Activated CD4-positive, alpha-beta T cell treated with anti-CD3 and anti-CD28 coated beads, Interleukin-10, Interleukin-2, amounts not matched to agents 100 ng/mL and 50 ng/mL, durations not matched to agents 16 hours and 8 hours (primary cell): ENCODE results near the gene UBAC2.
A peak's percentile ranks its signal among the peaks of the same experiment; 100 is the strongest.
"Not testable (repeated sequence)": the region's sequence is repeated elsewhere in the genome, so short reads cannot be mapped to it uniquely, and the experiment has no call there.

Source experiments
- DNase-seq: peaks from one replicate; pipeline ENCODE4 v3.0.0-alpha.2; 2020

UBAC2 gene

GRCh38 chr13:99185606-99186005, 15.0 kb upstream of the UBAC2 start:
- no peak for DNase-seq

- DNase-seq, result no peak
These were observed 10.3 kb upstream of the UBAC2 start for GRCh38 chr13:99190147-99190985.

- DNase-seq, result no peak
These were observed 9.2 kb upstream of the UBAC2 start for GRCh38 chr13:99191336-99191899.

- no peak for DNase-seq
These were observed 8.7 kb upstream of the UBAC2 start for GRCh38 chr13:99191900-99192399.

GRCh38 chr13:99192480-99192879, 8.2 kb upstream of the UBAC2 start:
- no peak for DNase-seq

- DNase-seq, result no peak
These were observed 7.5 kb upstream of the UBAC2 start for GRCh38 chr13:99193152-99193551.

- DNase-seq, result peak; percentile 31
These were observed 4.1 kb upstream of the UBAC2 start for GRCh38 chr13:99196466-99197116.

GRCh38 chr13:99197117-99197651, 3.5 kb upstream of the UBAC2 start:
- no peak for DNase-seq

GRCh38 chr13:99199541-99200431, 868 bp upstream of the UBAC2 start:
- no peak for DNase-seq

- peak; percentile 55 for DNase-seq
These were observed 3.2 kb downstream of the UBAC2 start for GRCh38 chr13:99203601-99204579.

- no peak for DNase-seq
These were observed 5.1 kb downstream of the UBAC2 start for GRCh38 chr13:99205621-99206220.

GRCh38 chr13:99206226-99206625, 5.6 kb downstream of the UBAC2 start:
- no peak for DNase-seq

- no peak for DNase-seq
These were observed 6.2 kb downstream of the UBAC2 start for GRCh38 chr13:99206873-99207272.

- DNase-seq, result no peak
These were observed 6.9 kb downstream of the UBAC2 start for GRCh38 chr13:99207511-99207910.

GRCh38 chr13:99208185-99208584, 7.5 kb downstream of the UBAC2 start:
- DNase-seq, result no peak

- no peak for DNase-seq
These were observed 8.3 kb downstream of the UBAC2 start for GRCh38 chr13:99208845-99209527.

- DNase-seq, result not testable (repeated sequence)
These were observed 10.0 kb downstream of the UBAC2 start for GRCh38 chr13:99210627-99211026.

- DNase-seq, result no peak
These were observed 10.9 kb downstream of the UBAC2 start for GRCh38 chr13:99211421-99212035.

- peak; percentile 60 for DNase-seq
These were observed 13.6 kb downstream of the UBAC2 start for GRCh38 chr13:99214232-99214631.

- no peak for DNase-seq
These were observed 14.1 kb downstream of the UBAC2 start for GRCh38 chr13:99214731-99215130.
